Measurements from ENCODE around the gene SPACA7. TPM values are rescaled to one million over a fixed set of nuclear protein-coding genes. Genes with fewer than 3 reads are reported as not detected.

The SPACA7 gene
- total RNA-seq, 1 donor from 2014 or later = not detected

- Mint-ChIP-seq H3K27ac (no peak overlapping the region), H3K4me3 (no peak overlapping the region), H3K9me3 (peaks cover 28% of the 10 kb centered on the region), H3K4me1 (peaks cover 4% of the 10 kb centered on the region), H3K36me3 (no peaks in the 10 kb centered on the region), H3K27me3 (ENCODE audit: low read depth) (peaks cover 76% of the 10 kb centered on the region)
- no peak for DNase-seq (ENCODE audit: low spot score in 2 of 2, unreplicated experiment in 2 of 2)
- TF ChIP-seq, protein P1, sequence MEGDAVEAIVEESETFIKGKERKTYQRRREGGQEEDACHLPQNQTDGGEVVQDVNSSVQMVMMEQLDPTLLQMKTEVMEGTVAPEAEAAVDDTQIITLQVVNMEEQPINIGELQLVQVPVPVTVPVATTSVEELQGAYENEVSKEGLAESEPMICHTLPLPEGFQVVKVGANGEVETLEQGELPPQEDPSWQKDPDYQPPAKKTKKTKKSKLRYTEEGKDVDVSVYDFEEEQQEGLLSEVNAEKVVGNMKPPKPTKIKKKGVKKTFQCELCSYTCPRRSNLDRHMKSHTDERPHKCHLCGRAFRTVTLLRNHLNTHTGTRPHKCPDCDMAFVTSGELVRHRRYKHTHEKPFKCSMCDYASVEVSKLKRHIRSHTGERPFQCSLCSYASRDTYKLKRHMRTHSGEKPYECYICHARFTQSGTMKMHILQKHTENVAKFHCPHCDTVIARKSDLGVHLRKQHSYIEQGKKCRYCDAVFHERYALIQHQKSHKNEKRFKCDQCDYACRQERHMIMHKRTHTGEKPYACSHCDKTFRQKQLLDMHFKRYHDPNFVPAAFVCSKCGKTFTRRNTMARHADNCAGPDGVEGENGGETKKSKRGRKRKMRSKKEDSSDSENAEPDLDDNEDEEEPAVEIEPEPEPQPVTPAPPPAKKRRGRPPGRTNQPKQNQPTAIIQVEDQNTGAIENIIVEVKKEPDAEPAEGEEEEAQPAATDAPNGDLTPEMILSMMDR (IDR thresholded peaks at IDR 0.05; ENCODE audit: unreplicated experiment) = no peak
Measured at GRCh38 chr13:112341446-112341845, 34.7 kb upstream of the SPACA7 start.

- DNase-seq (ENCODE audit: low spot score in 2 of 2, unreplicated experiment in 2 of 2) = no peak
- Mint-ChIP-seq H3K27ac (no peak overlapping the region), H3K4me1 (peaks cover 8% of the 10 kb centered on the region), H3K36me3 (no peaks in the 10 kb centered on the region), H3K4me3 (no peak overlapping the region), H3K9me3 (peaks cover 21% of the 10 kb centered on the region), H3K27me3 (ENCODE audit: low read depth) (peaks cover 79% of the 10 kb centered on the region)
- TF ChIP-seq, protein P1 (IDR thresholded peaks at IDR 0.05; ENCODE audit: unreplicated experiment) = no peak
Measured at GRCh38 chr13:112341976-112342735, 34.0 kb upstream of the SPACA7 start.

GRCh38 chr13:112342841-112343361 lies 33.3 kb upstream of the SPACA7 start:
- H3K27me3 Mint-ChIP-seq (ENCODE audit: low read depth) = peaks cover 84% of the 10 kb centered on the region
- TF ChIP-seq, protein P1 (IDR thresholded peaks at IDR 0.05; ENCODE audit: unreplicated experiment) = no peak
- no peaks in the 10 kb centered on the region for H3K36me3 Mint-ChIP-seq
- H3K4me1 Mint-ChIP-seq = peaks cover 8% of the 10 kb centered on the region
- no peak overlapping the region for H3K27ac Mint-ChIP-seq
- no peak for DNase-seq (ENCODE audit: low spot score in 2 of 2, unreplicated experiment in 2 of 2)
- H3K9me3 Mint-ChIP-seq = peaks cover 16% of the 10 kb centered on the region
- no peak overlapping the region for H3K4me3 Mint-ChIP-seq

GRCh38 chr13:112343591-112343990 lies 32.6 kb upstream of the SPACA7 start:
- DNase-seq (ENCODE audit: low spot score in 2 of 2, unreplicated experiment in 2 of 2) = no peak
- H3K36me3 Mint-ChIP-seq = no peaks in the 10 kb centered on the region
- H3K4me1 Mint-ChIP-seq = peaks cover 8% of the 10 kb centered on the region
- no peak overlapping the region for H3K27ac Mint-ChIP-seq
- H3K4me3 Mint-ChIP-seq = no peak overlapping the region
- TF ChIP-seq, protein P1 (IDR thresholded peaks at IDR 0.05; ENCODE audit: unreplicated experiment) = no peak
- H3K9me3 Mint-ChIP-seq = peaks cover 16% of the 10 kb centered on the region
- peaks cover 89% of the 10 kb centered on the region for H3K27me3 Mint-ChIP-seq (ENCODE audit: low read depth)

GRCh38 chr13:112345826-112346172 lies 30.4 kb upstream of the SPACA7 start:
- no peaks in the 10 kb centered on the region for H3K36me3 Mint-ChIP-seq
- H3K9me3 Mint-ChIP-seq = no peaks in the 10 kb centered on the region
- no peak overlapping the region for H3K4me3 Mint-ChIP-seq
- no peak for DNase-seq (ENCODE audit: low spot score in 2 of 2, unreplicated experiment in 2 of 2)
- peaks cover 90% of the 10 kb centered on the region for H3K27me3 Mint-ChIP-seq (ENCODE audit: low read depth)
- TF ChIP-seq, protein P1 (IDR thresholded peaks at IDR 0.05; ENCODE audit: unreplicated experiment) = no peak
- H3K4me1 Mint-ChIP-seq = peaks cover 8% of the 10 kb centered on the region
- no peak overlapping the region for H3K27ac Mint-ChIP-seq
